Measurements from ENCODE around the gene EFCC1.

Gene EFCC1

GRCh38 chr3:128970740-128971047 is 30.4 kb upstream of the EFCC1 start:
- no peak for TF ChIP-seq CTCF (conservative IDR thresholded peaks at IDR 0.05; ENCODE audit: low read length)
- no peak for DNase-seq (ENCODE audit: low read depth)
- no peak overlapping the region for H3K4me3 ChIP-seq (ENCODE audit: low read length)

- TF ChIP-seq CTCF (conservative IDR thresholded peaks at IDR 0.05; ENCODE audit: low read length), result no peak
- H3K4me3 ChIP-seq (ENCODE audit: low read length), result no peak overlapping the region
- peak; percentile 53 for DNase-seq (ENCODE audit: low read depth)
Observed at GRCh38 chr3:128971421-128972100, 29.5 kb upstream of the EFCC1 start.

GRCh38 chr3:128973988-128974564 is 27.0 kb upstream of the EFCC1 start:
- DNase-seq (ENCODE audit: low read depth), result no peak
- no peak overlapping the region for H3K4me3 ChIP-seq (ENCODE audit: low read length)
- TF ChIP-seq CTCF (conservative IDR thresholded peaks at IDR 0.05; ENCODE audit: low read length), result no peak

- no peak overlapping the region for H3K4me3 ChIP-seq (ENCODE audit: low read length)
- no peak for TF ChIP-seq CTCF (conservative IDR thresholded peaks at IDR 0.05; ENCODE audit: low read length)
- DNase-seq (ENCODE audit: low read depth), result no peak
Observed at GRCh38 chr3:128975276-128975675, 25.8 kb upstream of the EFCC1 start.

GRCh38 chr3:128983293-128984069 is 17.6 kb upstream of the EFCC1 start:
- DNase-seq (ENCODE audit: low read depth), result no peak
- H3K4me3 ChIP-seq (ENCODE audit: low read length), result no peak overlapping the region
- TF ChIP-seq CTCF (conservative IDR thresholded peaks at IDR 0.05; ENCODE audit: low read length), result no peak

GRCh38 chr3:128984596-128984995 is 16.5 kb upstream of the EFCC1 start:
- H3K4me3 ChIP-seq (ENCODE audit: low read length), result no peak overlapping the region
- no peak for TF ChIP-seq CTCF (conservative IDR thresholded peaks at IDR 0.05; ENCODE audit: low read length)
- no peak for DNase-seq (ENCODE audit: low read depth)
